ENCODE measurements around the gene PHOSPHO1. TPM values are rescaled to one million over a fixed set of nuclear protein-coding genes. Genes with fewer than 3 reads are reported as not detected.
A peak's percentile ranks its signal among the peaks of the same experiment; 100 is the strongest.

PHOSPHO1 gene
- total RNA-seq, 2 donors from 2014 or later = not detected

DNA sequence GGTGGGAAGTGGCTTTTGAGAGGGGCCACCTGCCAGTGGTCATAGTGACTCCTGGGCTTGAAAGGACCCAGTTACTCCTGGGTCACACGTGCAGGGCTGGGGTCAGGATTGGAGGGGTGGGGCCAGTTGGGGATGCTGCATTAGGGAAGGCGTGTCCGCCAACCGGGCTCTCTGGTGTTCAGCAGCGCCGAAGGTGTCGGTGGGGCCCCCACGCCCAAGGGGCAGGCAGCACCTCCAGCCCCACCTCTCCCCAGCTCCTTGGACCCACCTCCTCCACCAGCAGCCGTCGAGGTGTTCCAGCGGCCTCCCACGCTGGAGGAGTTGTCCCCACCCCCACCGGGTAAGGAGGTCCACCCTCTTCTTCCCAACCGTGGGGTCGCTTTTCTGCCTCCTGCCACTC, 10.6 kb downstream of the PHOSPHO1 start:
- no peaks in the 10 kb centered on the region for H3K9me3 Mint-ChIP-seq
- peak overlapping the region; percentile 79 to 85 for H3K27ac Mint-ChIP-seq
- ATAC-seq (no peak), DNase-seq (ENCODE audit: low spot score) (no peak)
- peaks cover 55 to 60% of the 10 kb centered on the region in 2 donors for H3K4me1 Mint-ChIP-seq (ENCODE audit: low read depth in 2 of 2)
- H3K36me3 Mint-ChIP-seq = no peaks in the 10 kb centered on the region
- peak overlapping the region; percentile 82 for H3K4me3 Mint-ChIP-seq
- H3K27me3 Mint-ChIP-seq = no peaks in the 10 kb centered on the region

DNA sequence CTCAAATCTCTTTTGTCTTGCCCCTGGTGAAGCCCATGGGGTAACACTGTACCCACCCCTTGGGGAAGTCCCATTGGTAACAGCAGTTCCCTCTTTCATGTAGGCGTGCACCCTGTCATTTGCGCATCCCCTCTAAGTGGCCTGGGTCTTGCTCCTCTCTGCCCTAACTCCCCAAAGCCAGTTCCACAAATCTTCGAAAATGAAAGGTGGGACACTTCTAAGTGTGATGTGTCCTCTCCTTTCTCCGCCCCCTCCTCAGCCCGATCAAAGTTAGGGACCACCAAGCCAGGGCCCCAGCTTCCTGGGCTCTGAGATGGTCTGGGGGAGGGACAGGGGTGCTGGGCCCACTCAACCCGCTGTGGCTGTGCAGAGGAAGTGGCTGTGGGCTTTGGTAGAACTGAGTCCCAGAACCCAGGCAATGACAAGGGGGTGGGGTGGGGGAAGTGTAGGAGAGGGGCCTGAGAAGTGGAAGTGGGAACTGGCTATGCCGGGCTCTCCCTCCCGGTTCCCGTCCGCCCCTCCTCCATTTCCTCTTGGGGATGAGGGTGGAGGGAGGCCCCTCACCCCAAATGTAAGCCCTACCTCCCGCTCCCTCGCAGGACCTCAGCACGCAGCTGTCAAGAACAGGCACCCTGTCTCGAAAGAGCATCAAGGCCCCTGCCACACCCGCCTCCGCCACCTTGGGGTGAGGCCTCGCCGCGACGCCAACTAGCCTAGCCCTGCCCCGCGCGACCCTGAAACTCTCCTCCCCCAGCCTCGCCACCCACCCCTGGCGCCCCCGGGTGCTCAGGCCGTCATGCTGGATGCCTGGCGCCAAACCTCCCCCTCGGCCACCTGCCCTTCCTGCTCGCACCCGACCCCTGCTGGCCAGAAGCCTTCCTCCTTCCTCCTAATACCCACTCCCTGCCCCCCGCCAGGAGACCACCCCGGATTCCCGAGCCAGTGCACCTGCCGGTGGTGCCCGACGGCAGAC, 11.4 kb downstream of the PHOSPHO1 start:
- peaks cover 56 to 62% of the 10 kb centered on the region in 2 donors for H3K4me1 Mint-ChIP-seq (ENCODE audit: low read depth in 2 of 2)
- peak overlapping the region; percentile 82 for H3K4me3 Mint-ChIP-seq
- ATAC-seq (peak; percentile 71 to 80), DNase-seq (ENCODE audit: low spot score) (peak; percentile 76)
- no peaks in the 10 kb centered on the region for H3K36me3 Mint-ChIP-seq
- H3K27ac Mint-ChIP-seq = peak overlapping the region; percentile 79 to 85
- H3K27me3 Mint-ChIP-seq = no peaks in the 10 kb centered on the region
- no peaks in the 10 kb centered on the region for H3K9me3 Mint-ChIP-seq

DNA sequence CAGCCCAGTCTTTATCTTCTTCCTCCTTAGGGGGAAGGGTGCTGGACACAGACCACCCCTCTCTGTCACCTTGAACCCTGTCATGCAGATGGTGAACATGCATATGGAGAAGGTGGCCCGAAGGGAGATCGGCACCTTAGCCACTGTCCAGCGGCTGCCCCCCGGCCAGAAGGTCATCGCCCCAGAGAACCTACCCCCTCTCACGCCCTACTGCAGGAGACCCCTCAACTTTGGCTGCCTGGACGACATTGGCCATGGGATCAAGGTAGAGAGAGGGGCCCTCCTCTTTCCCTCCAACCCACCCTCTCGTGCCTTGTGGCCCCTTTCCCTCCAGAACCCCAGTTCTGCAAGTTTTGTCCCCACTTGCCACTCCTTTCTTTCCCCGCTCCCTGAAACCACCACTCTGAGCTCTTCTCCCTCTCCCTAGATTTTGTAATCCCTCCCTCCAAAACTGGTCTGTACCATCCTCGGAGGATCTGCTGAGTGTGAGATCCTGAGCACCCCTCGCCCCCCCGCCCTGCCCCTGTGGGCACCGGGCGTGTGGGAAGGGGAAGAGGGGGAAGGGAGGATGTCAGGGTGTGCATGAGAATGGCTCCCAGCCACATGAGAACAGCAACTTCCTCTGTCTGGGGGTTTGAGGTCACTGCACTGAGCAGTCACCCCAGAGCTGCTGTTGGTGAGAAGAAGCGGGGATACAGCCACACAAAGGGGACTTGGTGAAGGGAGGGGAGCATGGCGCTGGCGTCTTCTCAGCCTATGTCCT, 12.8 kb downstream of the PHOSPHO1 start:
- Mint-ChIP-seq H3K4me1 (ENCODE audit: low read depth in 2 of 2) (peaks cover 60 to 66% of the 10 kb centered on the region in 2 donors), H3K27ac (peak overlapping the region; percentile 79 to 85), H3K27me3 (no peaks in the 10 kb centered on the region), H3K36me3 (no peaks in the 10 kb centered on the region), H3K9me3 (no peaks in the 10 kb centered on the region), H3K4me3 (peak overlapping the region; percentile 82)
- DNase-seq (ENCODE audit: low spot score) (peak; percentile 84), ATAC-seq (peak; percentile 79 to 82)

DNA sequence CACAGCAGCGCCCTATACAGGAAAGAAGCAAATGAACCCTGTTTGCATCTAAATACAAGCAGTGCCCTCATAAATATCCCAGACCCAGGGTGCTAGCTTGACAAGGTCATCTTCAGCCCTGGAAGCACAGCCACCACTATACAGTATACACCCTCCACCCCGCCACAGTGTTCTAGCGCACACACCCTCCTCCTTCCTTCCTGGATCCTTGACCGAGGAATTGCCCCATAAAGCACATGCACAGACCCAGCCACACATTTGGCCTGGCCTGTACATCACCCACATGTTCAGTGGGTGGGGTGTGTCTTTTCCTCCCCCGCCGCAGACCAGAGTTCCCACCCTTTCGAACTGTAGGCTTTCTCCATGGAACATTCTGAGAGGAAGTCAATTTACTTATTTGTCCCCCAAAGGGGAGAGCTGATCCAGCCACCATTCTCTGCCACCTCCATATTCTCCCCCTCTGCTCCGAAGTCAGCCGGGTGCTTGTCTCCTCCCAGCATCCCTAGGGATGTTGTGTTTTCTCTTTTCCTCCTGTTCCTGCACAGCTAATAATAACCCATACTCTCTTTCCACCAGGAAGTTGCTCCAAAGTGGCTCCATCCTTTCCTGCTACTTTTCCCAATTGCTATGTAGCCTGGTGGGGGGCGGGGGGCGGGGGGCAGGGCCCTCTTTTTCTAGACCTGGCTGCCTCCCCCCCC, 13.5 kb downstream of the PHOSPHO1 start:
- H3K9me3 Mint-ChIP-seq = no peaks in the 10 kb centered on the region
- peak overlapping the region; percentile 82 for H3K4me3 Mint-ChIP-seq
- H3K27me3 Mint-ChIP-seq = no peaks in the 10 kb centered on the region
- ATAC-seq (peak in 1 of 2 donors; percentile 1), DNase-seq (ENCODE audit: low spot score) (no peak)
- peaks cover 63 to 65% of the 10 kb centered on the region in 2 donors for H3K4me1 Mint-ChIP-seq (ENCODE audit: low read depth in 2 of 2)
- peaks cover 4% of the 10 kb centered on the region for H3K36me3 Mint-ChIP-seq
- peak overlapping the region; percentile 79 to 85 for H3K27ac Mint-ChIP-seq

- Mint-ChIP-seq H3K27me3 (no peaks in the 10 kb centered on the region), H3K4me3 (peak overlapping the region; percentile 82), H3K27ac (peak overlapping the region; percentile 79 to 85), H3K36me3 (peaks cover 6% of the 10 kb centered on the region), H3K4me1 (ENCODE audit: low read depth in 2 of 2) (peaks cover 65 to 67% of the 10 kb centered on the region in 2 donors), H3K9me3 (no peaks in the 10 kb centered on the region)
- no peak for ATAC-seq
- no peak for DNase-seq (ENCODE audit: low spot score)
These were observed 14.1 kb downstream of the PHOSPHO1 start for GRCh38 chr17:49216482-49216881.

- Mint-ChIP-seq H3K27me3 (no peaks in the 10 kb centered on the region), H3K36me3 (peaks cover 6% of the 10 kb centered on the region), H3K4me1 (ENCODE audit: low read depth in 2 of 2) (peaks cover 78 to 80% of the 10 kb centered on the region in 2 donors), H3K4me3 (peak overlapping the region; percentile 90), H3K27ac (peak overlapping the region; percentile 76 to 79), H3K9me3 (no peaks in the 10 kb centered on the region)
- no peak for ATAC-seq
- no peak for DNase-seq (ENCODE audit: low spot score)
These were observed 15.8 kb downstream of the PHOSPHO1 start for GRCh38 chr17:49214676-49215360.

- ATAC-seq (no peak), DNase-seq (ENCODE audit: low spot score) (no peak)
- Mint-ChIP-seq H3K27me3 (no peaks in the 10 kb centered on the region), H3K27ac (peak overlapping the region; percentile 76 to 79), H3K4me1 (ENCODE audit: low read depth in 2 of 2) (peaks cover 80 to 86% of the 10 kb centered on the region in 2 donors), H3K4me3 (peak overlapping the region; percentile 90), H3K9me3 (no peaks in the 10 kb centered on the region), H3K36me3 (peaks cover 6% of the 10 kb centered on the region)
These were observed 16.7 kb downstream of the PHOSPHO1 start for GRCh38 chr17:49213847-49214246.

DNA sequence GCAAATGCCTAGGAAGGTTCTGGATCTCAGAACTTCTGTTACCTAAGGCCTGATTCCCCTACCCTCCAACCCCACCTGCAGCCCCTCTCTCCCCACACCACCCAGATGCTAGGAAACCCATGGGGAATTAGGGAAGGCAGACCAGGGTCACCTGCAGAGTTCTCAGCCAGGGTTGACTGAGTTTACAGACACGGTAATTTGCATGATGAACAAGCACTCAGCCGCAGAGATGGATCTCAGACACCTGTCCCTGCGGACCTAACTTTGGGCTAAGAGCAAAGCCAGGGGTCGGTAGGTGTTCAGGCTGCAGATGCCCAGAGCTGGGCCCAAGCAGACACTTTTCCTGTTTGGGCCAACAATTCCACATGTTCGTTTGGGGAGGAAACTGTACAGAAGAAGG, 17.2 kb downstream of the PHOSPHO1 start:
- peaks cover 79 to 87% of the 10 kb centered on the region in 2 donors for H3K4me1 Mint-ChIP-seq (ENCODE audit: low read depth in 2 of 2)
- peak overlapping the region; percentile 76 to 79 for H3K27ac Mint-ChIP-seq
- DNase-seq (ENCODE audit: low spot score) = no peak
- H3K4me3 Mint-ChIP-seq = peak overlapping the region; percentile 90
- H3K27me3 Mint-ChIP-seq = no peaks in the 10 kb centered on the region
- peaks cover 6% of the 10 kb centered on the region for H3K36me3 Mint-ChIP-seq
- ATAC-seq = no peak
- H3K9me3 Mint-ChIP-seq = no peaks in the 10 kb centered on the region

DNA sequence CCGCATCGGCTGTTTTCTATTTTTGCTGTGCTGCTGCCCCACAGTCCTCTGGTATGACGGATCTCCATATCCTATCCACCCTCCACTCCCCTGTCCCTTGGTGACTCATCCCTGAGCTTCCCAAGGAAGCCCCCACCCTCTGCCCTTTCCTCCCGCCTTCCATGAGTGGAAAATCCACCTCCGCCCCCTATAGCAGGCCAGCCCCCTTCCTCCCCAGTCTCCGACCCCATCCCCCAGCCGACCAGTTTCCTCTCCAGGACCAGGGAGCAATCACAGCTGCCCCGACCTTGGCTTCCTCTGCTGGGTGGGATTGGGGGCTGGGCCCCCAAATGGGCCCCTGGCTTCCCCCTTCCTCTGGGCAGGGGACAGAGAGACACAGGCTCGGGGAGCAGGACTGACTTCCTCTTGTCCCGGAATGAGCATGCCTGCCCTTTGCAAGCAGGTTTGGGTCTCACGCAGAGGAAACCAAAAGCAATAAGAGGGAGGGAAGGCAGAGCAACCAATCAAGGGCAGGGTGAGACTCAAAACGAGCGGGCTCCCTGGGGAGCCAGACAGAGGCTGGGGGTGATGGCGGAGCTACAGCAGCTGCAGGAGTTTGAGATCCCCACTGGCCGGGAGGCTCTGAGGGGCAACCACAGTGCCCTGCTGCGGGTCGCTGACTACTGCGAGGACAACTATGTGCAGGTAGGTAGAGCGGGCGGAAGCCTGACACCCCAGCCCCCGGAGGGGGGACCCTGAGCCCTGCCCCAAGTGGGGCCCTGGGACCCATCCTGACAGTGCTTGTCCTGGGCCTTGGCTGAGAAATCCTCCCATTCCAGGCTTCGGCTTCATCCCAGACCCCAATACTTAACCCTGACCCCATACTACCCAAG, 20.2 kb downstream of the PHOSPHO1 start, which contains the start of the genes ABI3 and GNGT2:
TSS of gene ABI3 (plus strand) at position 550 of the 872 bp plus-strand sequence. CDS start at position 568, 18 bp downstream.
TSS of gene GNGT2 (minus strand) at position 417 of the 872 bp plus-strand sequence. CDS start 3,152 bp downstream, outside the sequence.
- Mint-ChIP-seq H3K4me1 (ENCODE audit: low read depth in 2 of 2) (peaks cover 62 to 67% of the 10 kb centered on the region in 2 donors), H3K27ac (peak within 1 kb of the TSS; percentile 76 to 79), H3K9me3 (no peaks in the 10 kb centered on the region), H3K36me3 (peaks cover 6% of the 10 kb centered on the region), H3K27me3 (no peaks in the 10 kb centered on the region), H3K4me3 (peak within 1 kb of the TSS; percentile 90)
- ATAC-seq (peak; percentile 90 to 91), DNase-seq (ENCODE audit: low spot score) (peak; percentile 81)

- Mint-ChIP-seq H3K36me3 (peaks cover 6% of the 10 kb centered on the region), H3K9me3 (no peaks in the 10 kb centered on the region), H3K27ac (peak overlapping the region; percentile 76 to 79), H3K27me3 (no peaks in the 10 kb centered on the region), H3K4me1 (ENCODE audit: low read depth in 2 of 2) (peaks cover 56 to 57% of the 10 kb centered on the region in 2 donors), H3K4me3 (peak overlapping the region; percentile 90)
- DNase-seq (ENCODE audit: low spot score) (peak; percentile 48), ATAC-seq (peak in 1 of 2 donors; percentile 31)
These were observed 21.5 kb downstream of the PHOSPHO1 start for GRCh38 chr17:49209061-49209571.

GRCh38 chr17:49204516-49204915, 26.1 kb downstream of the PHOSPHO1 start:
- ATAC-seq (no peak), DNase-seq (ENCODE audit: low spot score) (no peak)
- Mint-ChIP-seq H3K27me3 (no peaks in the 10 kb centered on the region), H3K36me3 (no peaks in the 10 kb centered on the region), H3K4me3 (no peak overlapping the region), H3K9me3 (no peaks in the 10 kb centered on the region), H3K4me1 (ENCODE audit: low read depth in 2 of 2) (peaks cover 32 to 36% of the 10 kb centered on the region in 2 donors), H3K27ac (no peak overlapping the region)

DNA sequence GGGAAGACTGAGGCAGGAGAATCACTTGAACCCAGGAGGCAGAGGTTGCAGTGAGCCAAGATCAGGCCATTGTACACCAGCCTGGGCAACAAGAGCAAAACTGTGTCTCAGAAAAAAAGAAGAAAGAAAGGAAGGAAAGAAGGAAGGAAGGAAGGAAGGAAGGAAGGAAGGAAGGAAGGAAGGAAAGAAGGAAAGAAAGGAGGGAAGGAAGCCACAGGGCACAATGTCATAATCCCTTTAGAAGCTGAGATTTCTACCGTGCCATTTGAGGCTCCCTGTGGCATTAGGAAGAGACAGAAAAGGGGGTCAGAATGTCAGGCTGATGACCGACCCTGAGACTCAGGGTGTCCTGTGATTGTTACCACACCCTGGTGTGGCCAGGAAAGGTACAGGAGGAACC, 26.8 kb downstream of the PHOSPHO1 start:
- no peak overlapping the region for H3K4me3 Mint-ChIP-seq
- DNase-seq (ENCODE audit: low spot score) = no peak
- H3K27me3 Mint-ChIP-seq = no peaks in the 10 kb centered on the region
- H3K27ac Mint-ChIP-seq = no peak overlapping the region
- peaks cover 25 to 29% of the 10 kb centered on the region in 2 donors for H3K4me1 Mint-ChIP-seq (ENCODE audit: low read depth in 2 of 2)
- H3K9me3 Mint-ChIP-seq = no peaks in the 10 kb centered on the region
- H3K36me3 Mint-ChIP-seq = no peaks in the 10 kb centered on the region
- ATAC-seq = no peak

All from natural killer cell treated with Interleukin-12 subunit alpha and Interleukin-12 subunit beta and Interleukin-15 and Interleukin-18, amount 100 ng/mL, for 72 hours (primary cell).